HepG2 (cell line): ENCODE data around the gene DZIP1L. TPM values are rescaled to one million over a fixed set of nuclear protein-coding genes. Genes with fewer than 3 reads are reported as not detected.

Source experiments
- GPN1 ChIP-seq: sonication (generic); formaldehyde crosslinking; IDR thresholded peaks from 2 replicates; pipeline ENCODE4 v1.5.1; 2020; ENCODE audit warnings: missing genetic modification reagents, borderline replicate concordance
- KLF15 ChIP-seq: sonication (generic); formaldehyde crosslinking; IDR thresholded peaks from 2 replicates; pipeline ENCODE4 v1.8.1; 2023; ENCODE audit warnings: borderline replicate concordance, mild to moderate bottlenecking, inconsistent platforms, missing genetic modification reagents, mixed read lengths
- ZIK1 ChIP-seq: sonication (generic); formaldehyde crosslinking; IDR thresholded peaks from 2 replicates; pipeline ENCODE4 v1.5.0; 2020; ENCODE audit warnings: mild to moderate bottlenecking, low read depth, missing genetic modification reagents, borderline replicate concordance
- ZNF558 ChIP-seq: sonication (generic); formaldehyde crosslinking; IDR thresholded peaks from 2 replicates; pipeline ENCODE4 v1.9.0; 2022; ENCODE audit warnings: mild to moderate bottlenecking, missing genetic modification reagents, borderline replicate concordance
- ZNF709 ChIP-seq: sonication (generic); formaldehyde crosslinking; IDR thresholded peaks from 2 replicates; pipeline ENCODE4 v1.5.0; 2020; ENCODE audit warnings: mild to moderate bottlenecking, missing genetic modification reagents
- polyA plus RNA-seq, 8 experiments: library from polyadenylated mRNA; depleted of rRNA in 3 of 8; stranded (reverse) in 7 of 8; unstranded in 1 of 8; fragments of >200 nt; fragmentation: Illumina TruSeq in 4 of 8; extraction: Trizol in 4 of 8; gene quantifications; 2 replicates each; pipeline versions ENCODE4 v1.2.1 to v1.2.3, GENCODE V29; 2011 to 2016; ENCODE audit warnings: low read depth in 4 of 8, missing spikeins in 1 of 8, mixed read lengths in 1 of 8; ENCODE audit not compliant: insufficient read depth in 1 of 8
- total RNA-seq, 5 experiments: library from RNA; depleted of rRNA; stranded (reverse); fragments of >200 nt; fragmentation: Illumina TruSeq; extraction: Trizol; gene quantifications; 2 replicates each; pipeline ENCODE4 v1.2.3, GENCODE V29; 2016; ENCODE audit warnings: low read depth in 1 of 5
- TF ChIP-seq, protein P1 (sequence below): sonication (generic); formaldehyde crosslinking; IDR thresholded peaks from 2 replicates; pipeline ENCODE4 v1.4.0; 2020; ENCODE audit warnings: missing genetic modification reagents, borderline replicate concordance
- TF ChIP-seq, protein P2 (sequence below): IDR thresholded peaks from 2 replicates; pipeline ENCODE4 v1.6.1; 2016

Gene DZIP1L
- total and polyA plus RNA-seq, 2 of the 13 experiments (the other 11 are each of a cell fraction or from before 2014, with no cell fraction given): 0.90 to 1.2 TPM

DNA sequence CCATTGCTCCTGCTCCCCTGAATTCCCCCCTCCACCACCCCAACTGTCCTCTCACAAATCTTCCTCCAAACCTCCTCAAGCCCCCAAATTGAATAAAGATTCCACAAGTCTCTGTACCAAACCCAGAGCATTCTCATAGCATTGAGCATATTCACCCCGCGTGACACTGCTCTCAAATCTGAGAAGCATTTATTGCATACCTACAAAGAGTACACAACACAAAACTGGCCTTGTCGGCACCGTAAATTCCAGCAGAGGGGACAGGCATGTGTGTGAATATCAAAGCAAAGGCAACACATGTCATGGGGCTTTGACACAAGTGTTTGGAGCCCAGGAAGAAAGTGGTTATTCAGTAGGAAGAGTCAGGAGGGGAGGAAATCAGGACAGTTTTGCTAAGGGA is 102.9 kb downstream of the DZIP1L start (continued):
- TF ChIP-seq ZNF558 (CRISPR knock-in tag) (no peak), KLF15 (no peak), ZNF709 (CRISPR knock-in tag) (no peak), ZIK1 (CRISPR knock-in tag) (no peak), GPN1 (no peak)
- TF ChIP-seq, protein P1, sequence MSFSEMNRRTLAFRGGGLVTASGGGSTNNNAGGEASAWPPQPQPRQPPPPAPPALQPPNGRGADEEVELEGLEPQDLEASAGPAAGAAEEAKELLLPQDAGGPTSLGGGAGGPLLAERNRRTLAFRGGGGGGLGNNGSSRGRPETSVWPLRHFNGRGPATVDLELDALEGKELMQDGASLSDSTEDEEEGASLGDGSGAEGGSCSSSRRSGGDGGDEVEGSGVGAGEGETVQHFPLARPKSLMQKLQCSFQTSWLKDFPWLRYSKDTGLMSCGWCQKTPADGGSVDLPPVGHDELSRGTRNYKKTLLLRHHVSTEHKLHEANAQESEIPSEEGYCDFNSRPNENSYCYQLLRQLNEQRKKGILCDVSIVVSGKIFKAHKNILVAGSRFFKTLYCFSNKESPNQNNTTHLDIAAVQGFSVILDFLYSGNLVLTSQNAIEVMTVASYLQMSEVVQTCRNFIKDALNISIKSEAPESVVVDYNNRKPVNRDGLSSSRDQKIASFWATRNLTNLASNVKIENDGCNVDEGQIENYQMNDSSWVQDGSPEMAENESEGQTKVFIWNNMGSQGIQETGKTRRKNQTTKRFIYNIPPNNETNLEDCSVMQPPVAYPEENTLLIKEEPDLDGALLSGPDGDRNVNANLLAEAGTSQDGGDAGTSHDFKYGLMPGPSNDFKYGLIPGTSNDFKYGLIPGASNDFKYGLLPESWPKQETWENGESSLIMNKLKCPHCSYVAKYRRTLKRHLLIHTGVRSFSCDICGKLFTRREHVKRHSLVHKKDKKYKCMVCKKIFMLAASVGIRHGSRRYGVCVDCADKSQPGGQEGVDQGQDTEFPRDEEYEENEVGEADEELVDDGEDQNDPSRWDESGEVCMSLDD (CRISPR knock-in tag): no peak
- TF ChIP-seq, protein P2, sequence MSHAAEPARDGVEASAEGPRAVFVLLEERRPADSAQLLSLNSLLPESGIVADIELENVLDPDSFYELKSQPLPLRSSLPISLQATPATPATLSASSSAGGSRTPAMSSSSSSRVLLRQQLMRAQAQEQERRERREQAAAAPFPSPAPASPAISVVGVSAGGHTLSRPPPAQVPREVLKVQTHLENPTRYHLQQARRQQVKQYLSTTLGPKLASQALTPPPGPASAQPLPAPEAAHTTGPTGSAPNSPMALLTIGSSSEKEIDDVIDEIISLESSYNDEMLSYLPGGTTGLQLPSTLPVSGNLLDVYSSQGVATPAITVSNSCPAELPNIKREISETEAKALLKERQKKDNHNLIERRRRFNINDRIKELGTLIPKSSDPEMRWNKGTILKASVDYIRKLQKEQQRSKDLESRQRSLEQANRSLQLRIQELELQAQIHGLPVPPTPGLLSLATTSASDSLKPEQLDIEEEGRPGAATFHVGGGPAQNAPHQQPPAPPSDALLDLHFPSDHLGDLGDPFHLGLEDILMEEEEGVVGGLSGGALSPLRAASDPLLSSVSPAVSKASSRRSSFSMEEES (CRISPR knock-in tag): no peak
- TF ChIP-seq, all 625 proteins: peak for 0

Other genes starting within 250 kb of the DZIP1L start
- not detected in 2 replicates for gene CLDN18, start 105.4 kb downstream of the DZIP1L start, total RNA-seq (2016; rRNA removed; fragmentation: Illumina TruSeq; extraction: Trizol)
- not detected in 2 replicates for gene CLDN18, start 105.4 kb downstream of the DZIP1L start, polyA plus RNA-seq (2011; rRNA removed)
- not detected in 2 replicates for gene A4GNT, start 16.8 kb upstream of the DZIP1L start, total RNA-seq (2016; rRNA removed; fragmentation: Illumina TruSeq; extraction: Trizol)
- not detected in 2 replicates for gene A4GNT, start 16.8 kb upstream of the DZIP1L start, polyA plus RNA-seq (2011; rRNA removed)
- 16.7 and 22.7 TPM in 2 replicates for gene DBR1, start 59.3 kb upstream of the DZIP1L start, total RNA-seq (2016; rRNA removed; fragmentation: Illumina TruSeq; extraction: Trizol)
- gene DBR1, start 59.3 kb upstream of the DZIP1L start, polyA plus RNA-seq (2011; rRNA removed): 6.1 and 6.4 TPM in 2 replicates
- gene ARMC8, start 71.7 kb upstream of the DZIP1L start, total RNA-seq (2016; rRNA removed; fragmentation: Illumina TruSeq; extraction: Trizol): 38.9 and 48.9 TPM in 2 replicates
- gene ARMC8, start 71.7 kb upstream of the DZIP1L start, polyA plus RNA-seq (2011; rRNA removed): 50.7 and 55.3 TPM in 2 replicates
- gene NME9, start 214.2 kb upstream of the DZIP1L start, total RNA-seq (2016; rRNA removed; fragmentation: Illumina TruSeq; extraction: Trizol): not detected in 2 replicates
- gene NME9, start 214.2 kb upstream of the DZIP1L start, polyA plus RNA-seq (2011; rRNA removed): not detected in 2 replicates
- gene MRAS, start 233.0 kb upstream of the DZIP1L start, total RNA-seq (2016; rRNA removed; fragmentation: Illumina TruSeq; extraction: Trizol): 36.2 TPM in 2 replicates
- gene MRAS, start 233.0 kb upstream of the DZIP1L start, polyA plus RNA-seq (2011; rRNA removed): 8.8 and 8.9 TPM in 2 replicates